Embryonic facial prominence (tissue), 1 donor: ENCODE results near the gene PRICKLE2.

Experiments
- DNase-seq: peaks from one replicate; pipeline ENCODE4 v3.0.0-alpha.2; 2016; ENCODE audit errors: extremely low spot score

PRICKLE2 gene

DNA sequence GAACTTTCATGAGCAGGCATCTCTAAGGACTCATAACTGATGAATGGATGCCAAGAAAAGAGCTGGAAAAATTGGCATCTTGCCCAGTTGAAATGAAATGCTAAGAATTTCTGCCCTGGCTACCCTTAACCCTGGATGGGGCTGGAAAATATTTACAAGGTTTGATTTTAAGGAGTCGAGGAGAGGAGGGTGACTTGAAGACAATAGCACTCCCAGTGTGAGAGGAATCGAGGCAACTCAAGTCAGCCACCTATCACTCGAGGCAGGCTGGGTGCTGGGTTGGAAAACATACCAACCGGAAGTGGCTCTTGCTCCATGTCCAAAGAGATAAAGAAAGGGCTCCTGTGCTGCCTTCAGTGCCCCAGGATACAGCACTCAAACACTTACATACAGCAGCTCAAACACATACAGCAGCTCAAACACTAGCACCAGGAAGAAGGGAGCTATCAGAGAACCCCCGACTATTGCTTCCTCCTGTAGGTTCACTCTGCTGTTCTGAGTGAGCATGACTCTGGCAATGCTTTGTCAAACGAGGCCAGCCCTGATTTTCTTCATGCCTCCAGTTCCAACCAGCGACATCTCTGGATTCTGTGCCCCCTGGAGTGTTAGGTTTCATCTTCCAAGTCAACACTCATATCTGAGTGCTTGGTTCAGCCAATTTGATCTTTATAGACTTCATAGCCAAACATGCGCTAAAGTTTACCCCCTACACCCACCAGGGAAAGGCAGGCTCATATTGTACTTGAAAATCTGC is 4.9 kb downstream of the PRICKLE2 start:
- no peak for DNase-seq

DNA sequence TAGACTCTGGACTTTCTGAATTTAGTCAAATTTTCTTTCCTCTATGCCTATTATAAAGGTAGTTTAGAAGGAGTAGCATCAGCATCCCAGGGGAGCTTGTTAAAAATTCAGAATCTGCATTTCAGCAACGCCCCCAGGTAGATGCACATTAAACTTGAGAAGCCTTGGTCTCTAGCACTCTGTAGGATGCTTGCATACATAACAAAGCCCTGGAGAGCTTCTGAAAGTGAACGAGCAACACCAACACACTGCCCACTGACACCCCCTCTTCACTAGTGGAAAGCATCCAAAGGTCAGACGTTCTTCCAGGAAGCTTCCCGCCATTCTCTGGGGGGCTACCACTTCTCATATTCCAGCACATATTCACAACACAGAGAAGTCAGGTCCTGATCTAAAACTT is 6.5 kb downstream of the PRICKLE2 start:
- no peak for DNase-seq

DNA sequence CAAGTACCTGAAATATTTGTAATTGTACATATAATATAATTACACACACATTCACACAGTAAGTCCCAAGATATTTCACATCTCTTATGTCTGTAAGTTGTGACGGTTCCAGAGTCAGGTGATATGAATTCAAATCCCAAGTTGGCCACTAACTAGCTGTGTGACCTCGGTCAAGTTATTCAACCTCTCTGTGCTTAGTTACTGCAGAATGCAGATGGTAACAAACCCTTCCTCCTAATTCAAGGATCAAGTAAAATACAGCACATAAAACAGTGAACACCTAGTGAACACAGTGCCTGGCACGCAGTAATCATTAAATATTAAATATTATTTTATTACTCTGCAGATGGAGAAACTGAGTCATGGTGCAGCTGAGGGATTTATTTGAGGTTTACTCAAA is 6.9 kb downstream of the PRICKLE2 start:
- no peak for DNase-seq

DNA sequence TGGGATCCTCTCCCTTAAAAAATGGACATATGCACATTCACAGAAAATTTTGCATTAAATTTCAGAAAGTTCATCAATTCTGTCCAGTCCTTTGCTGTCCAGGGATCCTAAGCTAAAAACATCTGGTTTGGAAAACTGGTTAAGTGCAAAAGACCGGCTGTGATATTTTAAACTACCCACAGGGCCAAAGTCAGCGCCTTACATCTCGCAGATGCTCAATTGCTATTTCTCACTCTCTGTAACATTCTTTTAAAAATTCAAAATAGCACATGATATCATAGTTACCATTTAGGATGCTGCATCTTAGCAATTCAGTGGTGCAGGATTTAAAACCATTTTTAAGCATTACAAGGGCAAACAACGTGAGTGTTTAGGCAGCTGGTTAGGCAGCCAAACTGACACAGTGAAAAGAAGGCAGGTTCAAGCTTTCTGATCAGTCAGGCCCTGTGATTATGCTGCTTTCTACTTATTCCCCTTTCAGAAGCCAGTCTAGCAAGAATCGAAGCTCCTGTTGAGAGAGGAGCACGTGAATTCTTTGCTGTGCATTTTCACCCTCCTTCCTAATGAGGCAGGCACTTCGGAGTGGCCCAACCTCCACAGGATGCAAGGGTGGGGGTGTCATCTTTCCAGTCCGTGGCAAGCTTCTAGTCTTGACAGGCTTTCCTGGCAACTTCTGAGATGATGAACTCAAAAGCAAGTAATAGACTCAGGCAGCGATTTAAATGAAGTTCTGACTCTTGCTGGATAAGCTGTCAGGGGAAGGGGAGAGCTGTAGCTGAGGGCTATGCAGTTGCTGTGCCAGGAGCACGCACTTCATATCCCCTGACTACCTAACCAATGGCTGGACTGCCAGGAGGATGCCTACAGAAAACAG is 8.8 kb downstream of the PRICKLE2 start:
- DNase-seq, result no peak

DNA sequence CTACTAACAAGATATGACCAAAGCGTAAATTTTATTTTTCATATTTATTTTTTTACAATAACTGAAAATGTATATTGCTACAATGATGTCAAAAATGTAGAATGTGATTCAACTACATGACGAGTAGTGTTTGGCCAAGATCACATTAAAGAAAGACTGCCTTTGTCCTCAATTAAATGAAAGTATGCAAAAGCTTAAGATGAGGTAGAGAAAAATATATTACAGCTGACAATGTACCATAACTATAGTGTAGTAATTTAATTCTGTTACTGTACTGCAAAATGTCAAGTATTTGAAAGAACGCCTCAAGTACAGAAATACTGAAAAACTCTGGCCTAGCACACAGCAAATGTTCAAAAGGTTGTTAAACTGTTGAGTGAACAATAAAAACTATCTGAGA is 9.7 kb downstream of the PRICKLE2 start:
- no peak for DNase-seq

DNA sequence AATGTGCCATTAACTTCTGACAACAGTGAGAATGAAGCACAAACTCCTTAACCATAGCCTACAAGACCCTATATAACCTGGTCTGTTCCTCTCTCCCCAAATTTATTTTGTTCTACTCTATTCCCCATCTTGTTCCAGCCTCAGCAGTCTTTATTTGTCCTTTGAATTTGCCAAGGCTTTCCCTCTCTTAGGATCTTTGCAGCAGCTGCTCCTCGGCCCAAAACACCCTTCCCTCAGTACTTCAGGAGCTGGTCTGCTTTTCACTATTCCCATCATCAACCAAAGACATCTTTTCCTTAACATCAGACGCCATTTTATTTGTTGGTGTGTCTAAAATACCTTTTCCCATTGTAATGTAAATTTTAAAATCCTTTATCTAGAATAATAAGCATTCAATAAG is 10.2 kb downstream of the PRICKLE2 start:
- DNase-seq, result no peak

DNA sequence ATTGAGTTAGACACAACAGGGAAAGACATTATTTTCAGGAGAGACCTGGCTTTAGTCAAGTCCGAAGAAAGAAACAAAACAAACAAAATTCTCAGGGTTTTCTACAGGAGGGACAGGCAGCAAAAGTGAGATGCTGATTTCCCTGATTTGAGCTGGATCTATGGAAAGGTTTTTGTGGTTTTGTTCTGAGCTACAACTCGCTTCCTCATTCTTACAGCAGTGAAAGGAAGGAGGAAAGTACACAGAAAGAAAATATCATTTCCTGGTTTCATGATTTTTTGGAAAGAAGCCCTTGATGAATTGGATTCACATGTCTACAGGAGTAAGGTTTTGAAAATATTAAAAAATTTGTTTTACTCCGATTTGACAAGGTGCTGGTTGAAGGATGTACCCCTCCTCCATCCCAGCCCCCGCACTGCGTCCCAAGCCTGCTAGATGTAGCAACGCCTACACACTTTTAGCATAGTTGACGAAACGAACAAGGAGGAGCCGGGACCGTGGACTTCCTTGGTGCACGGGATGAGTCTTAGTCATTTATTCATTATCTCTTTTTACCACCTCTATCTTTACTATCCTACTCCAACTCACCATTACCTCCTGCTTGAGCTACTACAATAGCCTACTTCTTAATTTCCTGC is 10.8 kb downstream of the PRICKLE2 start:
- peak; percentile 59 for DNase-seq

DNA sequence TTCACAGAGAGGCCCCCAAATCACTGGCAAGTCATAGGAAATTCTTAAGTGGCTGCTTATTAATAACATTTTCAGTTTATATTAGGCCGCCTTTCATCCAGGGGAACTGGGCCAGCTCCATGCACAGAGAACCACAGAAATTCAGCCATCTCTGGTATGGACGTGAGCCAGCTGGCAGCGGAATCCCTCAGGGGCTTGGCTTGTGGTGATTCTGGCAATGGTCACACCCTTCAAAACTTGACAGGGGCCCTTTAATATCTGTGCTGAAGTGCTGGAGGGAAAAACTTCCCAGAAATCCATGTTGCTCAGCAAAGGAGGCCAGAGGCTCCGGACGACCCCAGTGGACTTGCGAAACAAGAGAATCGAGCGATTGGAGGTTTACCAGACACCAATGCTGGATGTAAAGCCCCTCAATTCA is 11.3 kb downstream of the PRICKLE2 start:
- DNase-seq, result peak; percentile 72

DNA sequence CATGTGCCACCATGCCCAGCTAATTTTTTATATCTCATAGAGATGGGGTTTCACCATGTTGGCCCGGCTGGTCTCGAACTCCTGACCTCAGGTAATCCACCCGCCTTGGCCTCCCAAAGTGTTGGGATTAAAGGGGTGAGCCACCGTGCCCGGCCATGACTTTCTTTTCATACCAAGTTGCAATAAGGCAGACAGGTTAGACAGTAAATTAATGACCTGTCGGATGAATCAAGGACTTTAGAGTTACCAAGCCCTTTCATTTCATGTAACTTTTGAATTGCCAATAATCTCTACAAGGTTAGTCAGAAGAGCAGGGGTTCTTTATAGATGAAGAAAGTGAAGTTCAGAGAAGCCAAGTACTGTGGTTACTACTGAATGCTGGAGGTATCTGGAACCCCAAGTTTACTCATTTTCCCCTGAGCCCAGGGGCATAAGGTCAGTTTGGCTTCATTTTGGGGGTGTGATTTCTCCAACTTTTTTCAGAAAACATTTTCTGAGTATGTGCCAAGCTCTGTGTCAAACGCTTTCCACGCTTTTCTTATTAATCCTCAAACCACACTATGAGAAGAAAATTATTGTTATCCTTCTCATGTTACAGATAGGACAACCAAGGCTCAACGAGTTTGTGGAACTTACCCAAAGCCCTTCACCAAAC is 11.9 kb downstream of the PRICKLE2 start:
- no peak for DNase-seq

DNA sequence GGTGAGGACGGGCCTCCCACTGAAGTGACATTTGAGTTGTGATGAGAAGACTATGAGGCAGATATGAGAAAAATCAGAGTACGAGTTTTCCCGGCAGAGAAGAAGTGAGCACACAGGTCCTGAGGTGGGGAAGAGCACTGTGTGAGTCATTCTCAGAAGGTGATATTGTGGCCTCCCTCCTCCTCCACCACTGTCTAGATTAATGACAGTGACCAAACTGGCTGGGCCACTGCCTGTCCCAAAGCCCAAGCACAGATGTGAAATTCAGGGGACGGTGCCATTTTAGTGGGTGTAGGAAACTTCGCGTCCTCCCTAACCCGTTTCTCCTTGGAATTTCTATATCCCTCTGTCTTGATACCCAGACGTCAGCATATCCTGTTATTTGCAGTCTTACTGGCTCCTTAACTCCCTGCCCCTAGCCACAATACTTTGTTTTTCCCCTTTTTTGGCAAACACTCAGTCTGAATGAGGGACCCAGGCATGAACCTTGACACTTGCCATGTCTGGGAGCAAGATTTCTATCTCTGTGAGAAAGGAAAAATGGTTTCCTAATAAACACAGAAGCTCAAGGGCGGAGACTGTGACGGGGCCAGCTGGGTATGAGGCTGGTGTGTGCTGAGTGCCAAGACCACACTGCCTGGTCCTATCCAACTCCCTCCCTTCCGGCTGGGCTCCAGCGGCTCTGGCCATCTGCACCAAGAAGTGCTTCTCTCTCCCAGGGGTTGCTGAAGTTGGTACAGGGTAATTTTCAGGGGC is 15.2 kb downstream of the PRICKLE2 start:
- DNase-seq, result no peak

DNA sequence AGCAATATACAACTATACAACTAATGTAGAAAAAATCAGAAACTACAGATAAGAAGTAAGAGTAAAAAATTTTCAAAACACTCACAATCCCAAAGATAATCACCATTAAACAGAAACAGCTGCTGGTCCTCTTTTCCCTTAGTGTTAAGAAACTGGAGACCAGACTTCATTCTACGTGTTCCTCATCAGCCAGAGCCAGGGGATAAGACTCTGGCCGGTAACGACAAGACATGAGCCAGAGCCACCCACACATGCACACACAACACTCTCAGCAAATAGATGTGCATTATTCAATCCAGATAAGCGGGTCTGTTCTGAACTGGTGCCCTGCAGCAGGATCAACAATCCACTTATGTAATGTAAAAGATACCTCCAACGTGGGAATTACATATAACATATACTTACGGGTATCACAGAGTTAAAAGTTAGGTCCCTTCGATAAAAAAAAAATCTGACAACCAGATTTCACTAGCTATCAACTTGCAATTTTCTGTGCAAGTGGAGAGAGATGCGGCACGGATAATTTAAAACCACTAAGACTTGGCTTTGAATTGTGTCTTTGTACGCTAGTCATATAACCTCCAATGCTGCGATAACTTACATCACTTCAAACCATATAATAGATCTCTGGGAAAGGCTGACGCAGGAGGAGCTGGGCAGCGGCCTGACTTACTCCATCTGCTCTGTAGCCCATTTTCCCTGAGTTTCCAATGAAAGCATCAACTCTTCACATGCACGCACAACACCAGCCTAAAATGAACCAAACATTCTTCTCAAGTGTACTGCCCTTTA is 17.8 kb downstream of the PRICKLE2 start:
- no peak for DNase-seq

DNA sequence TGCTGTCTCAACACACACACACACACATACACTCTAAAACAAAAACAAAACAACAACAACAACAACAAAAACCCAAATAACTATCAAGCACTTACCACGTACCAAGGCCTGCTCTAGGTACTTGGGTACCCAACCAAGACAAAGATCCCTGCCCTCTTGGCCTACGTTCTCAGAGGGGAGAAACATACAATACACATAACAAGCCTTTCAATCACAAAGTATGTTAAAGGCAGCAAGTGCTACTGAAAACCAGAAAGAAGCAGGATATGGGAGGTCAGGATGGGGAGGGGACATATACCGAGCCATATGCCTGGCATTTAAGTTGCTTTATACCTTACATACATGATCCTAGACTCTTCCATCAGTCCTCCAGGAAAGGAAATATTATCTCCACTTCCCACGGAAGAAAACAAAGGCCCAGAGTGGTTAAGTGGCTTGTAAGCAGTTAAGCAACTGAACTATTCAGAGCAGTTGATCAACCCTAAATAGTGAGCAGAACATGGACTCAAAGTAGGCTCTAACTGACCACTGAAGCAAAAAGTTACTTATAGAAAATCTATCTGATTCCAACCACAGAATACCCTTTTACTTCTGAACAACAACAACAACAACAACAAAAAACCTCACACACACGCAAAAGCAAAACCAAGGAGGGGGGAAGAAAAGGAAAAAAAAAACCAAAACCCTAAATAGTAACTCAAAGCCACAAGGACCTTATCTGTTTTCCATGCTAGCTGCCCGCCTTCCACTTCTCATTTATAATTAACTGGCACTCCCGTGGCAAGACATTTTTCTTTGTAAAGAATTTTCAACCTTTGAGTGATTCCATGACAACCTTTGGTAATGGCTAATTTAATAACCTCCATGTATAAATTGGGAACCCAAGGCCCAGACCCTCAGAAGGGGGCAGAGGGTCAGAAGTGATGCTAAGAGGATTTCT is 21.0 kb downstream of the PRICKLE2 start:
- DNase-seq, result no peak

DNA sequence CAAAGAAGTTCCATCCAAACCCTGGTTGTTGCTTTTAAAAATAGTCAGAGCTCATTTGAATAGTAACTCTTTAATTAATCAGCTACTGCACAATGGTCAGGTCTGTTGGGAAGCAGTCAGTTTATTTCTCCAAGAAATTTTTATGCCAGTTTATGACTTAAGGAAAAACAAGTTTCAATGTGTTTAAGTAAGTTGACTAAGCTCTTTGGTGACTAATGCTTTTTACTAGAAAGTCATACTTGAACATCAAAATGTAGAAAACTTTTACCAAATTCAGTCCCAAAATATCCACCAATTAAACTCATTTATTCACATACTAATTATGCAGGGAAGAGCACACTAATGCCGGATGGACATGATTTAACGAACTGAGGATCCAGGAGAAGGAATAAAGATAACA is 22.1 kb downstream of the PRICKLE2 start:
- no peak for DNase-seq

DNA sequence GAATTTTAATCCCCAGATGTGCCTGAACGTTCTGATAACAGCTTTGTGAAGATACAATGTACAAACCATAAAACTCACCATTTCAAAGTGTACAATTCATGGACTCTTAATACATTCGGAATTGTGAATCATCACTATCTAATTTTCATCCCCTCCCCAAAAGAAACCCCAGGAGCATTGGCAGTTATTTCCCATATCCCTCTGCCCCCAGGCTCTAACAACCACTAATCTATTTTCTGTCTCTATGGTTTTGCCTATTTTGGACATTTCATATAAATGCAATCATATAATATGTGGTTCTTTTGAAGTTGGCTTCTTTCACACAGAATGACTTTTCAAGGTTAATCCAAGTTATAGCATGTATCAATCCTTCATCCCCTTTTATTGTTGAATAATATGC is 25.3 kb downstream of the PRICKLE2 start:
- DNase-seq, result no peak

DNA sequence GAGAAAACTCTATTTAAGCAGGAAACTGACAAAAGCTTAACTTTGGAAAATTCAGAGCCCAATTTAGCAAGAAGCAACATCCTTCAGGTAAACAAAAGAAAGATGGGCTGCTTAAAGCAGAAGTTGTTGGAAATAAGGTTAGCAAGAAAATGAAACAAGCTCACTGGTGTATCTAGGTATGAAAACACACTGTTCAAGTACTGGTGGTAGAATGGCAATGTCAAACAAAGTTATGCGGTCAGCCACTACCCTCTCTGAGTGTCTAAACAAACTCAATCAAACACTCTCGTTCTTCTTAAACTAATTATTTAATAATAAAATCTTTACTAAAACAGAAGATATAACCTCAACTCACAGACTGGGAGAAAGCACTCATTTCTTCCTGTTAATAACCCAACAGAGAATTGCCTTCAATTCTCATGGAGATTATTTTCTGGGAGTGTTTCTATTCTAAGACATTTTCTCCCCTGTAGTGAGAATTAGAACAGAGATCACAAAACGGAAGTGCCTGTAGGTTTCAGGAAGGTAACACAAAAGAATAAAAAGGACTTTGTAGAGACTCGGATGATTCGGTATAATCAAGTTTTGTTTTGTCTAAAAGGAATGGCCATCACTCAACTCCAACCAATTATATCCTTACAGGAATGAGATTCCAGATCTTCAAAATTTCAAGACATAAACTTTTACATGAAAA is 28.9 kb downstream of the PRICKLE2 start:
- DNase-seq, result no peak

DNA sequence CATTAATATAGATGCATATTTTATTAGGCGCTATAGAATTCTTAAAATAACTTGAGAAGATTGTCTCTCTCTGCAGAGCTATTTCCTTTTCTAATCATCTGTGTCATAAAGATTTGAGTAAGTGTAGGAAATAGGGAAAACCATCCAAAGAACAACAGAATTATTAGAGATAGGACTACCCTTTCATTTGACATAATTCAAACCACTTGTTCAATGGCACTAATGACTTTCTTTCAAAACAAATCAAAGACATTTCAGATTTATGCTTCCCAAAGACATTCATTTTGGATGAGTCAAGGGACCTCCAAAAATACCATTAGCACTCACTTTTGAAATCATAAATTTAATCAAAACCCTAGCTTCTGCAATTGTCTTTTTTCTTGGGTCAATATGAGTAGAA is 29.5 kb downstream of the PRICKLE2 start:
- DNase-seq, result no peak

DNA sequence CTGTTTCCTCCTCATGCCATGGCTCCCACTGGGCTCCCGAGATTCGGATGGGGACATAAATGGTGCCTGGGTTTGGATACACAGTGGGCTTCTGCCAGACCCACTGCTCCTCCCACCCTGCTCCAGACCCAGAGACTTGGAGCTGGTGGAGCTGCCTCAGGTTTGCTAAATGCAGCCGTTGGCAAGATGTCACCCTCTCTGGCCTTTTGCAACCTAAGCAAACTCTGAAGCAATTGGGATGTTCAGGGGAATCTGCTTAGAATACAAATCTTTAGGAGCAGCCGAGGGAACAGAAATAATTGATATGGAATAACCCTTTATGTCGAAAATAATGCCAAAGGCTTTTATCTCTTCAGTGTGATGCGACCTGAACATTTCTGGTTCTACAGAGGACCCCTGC is 33.4 kb downstream of the PRICKLE2 start:
- DNase-seq, result no peak
